IMR-90 (cell line): Measurements from ENCODE around the gene CEP170B. TPM values are rescaled to one million over a fixed set of nuclear protein-coding genes. Genes with fewer than 3 reads are reported as not detected.

Experiments used
- ATAC-seq: fragments of 200-7000 bp; cut with Tn5 transposase; 2 replicates; pipeline ENCODE4 v1.9.1; 2020; ENCODE audit warnings: low read depth, mild to moderate bottlenecking, moderate library complexity
- BruUV-seq: library from RNA; stranded (reverse); fragments of 400-500 nt; replicated peaks from 2 replicates; lab custom pipeline; 2021; lab: Mats Ljungman, UMichigan
- CTCF ChIA-PET: fragments of 300-600 bp; formaldehyde crosslinking; extraction: SDS; loops from one replicate; lab custom pipeline; 2021; ENCODE audit warnings: antibody characterized with exemption; lab: Yijun Ruan, JAX
- POLR2A ChIA-PET: fragments of 300-600 bp; sonication (Branson Sonifier 250); formaldehyde crosslinking; loops from one replicate; lab custom pipeline; 2022; ENCODE audit warnings: antibody characterized with exemption; ENCODE audit not compliant: unreplicated experiment; lab: Charles Lee
- DNase-seq: peaks from one replicate; pipeline ENCODE4 v3.0.0; 2013
- H2AFZ ChIP-seq: replicated peaks from 2 replicates; pipeline ENCODE3; 2013; ENCODE audit warnings: low read length, mild to moderate bottlenecking; ENCODE audit not compliant: poor library complexity
- H2AK5ac ChIP-seq: 2 replicates; pipeline ENCODE4 v1.6.1; 2013; ENCODE audit warnings: low read depth, low read length, inconsistent platforms
- H2AK9ac ChIP-seq: replicated peaks from 2 replicates; pipeline ENCODE3; 2013; ENCODE audit warnings: mild to moderate bottlenecking, low read depth, low read length, moderate library complexity; ENCODE audit not compliant: poor library complexity
- H2BK120ac ChIP-seq: 2 replicates; pipeline ENCODE4 v1.6.1; 2013; ENCODE audit warnings: low read depth, low read length, inconsistent platforms
- H2BK15ac ChIP-seq: 3 replicates; pipeline ENCODE4 v1.6.1; 2013; ENCODE audit warnings: low read depth, low read length, inconsistent platforms
- H2BK20ac ChIP-seq: 2 replicates; pipeline ENCODE4 v1.6.1; 2013; ENCODE audit warnings: low read depth, mild to moderate bottlenecking, inconsistent platforms, low read length, moderate library complexity
- H2BK5ac ChIP-seq: 2 replicates; pipeline ENCODE4 v1.6.1; 2013; ENCODE audit warnings: mild to moderate bottlenecking, low read depth, low read length, inconsistent platforms; ENCODE audit not compliant: poor library complexity, severe bottlenecking
- H3K14ac ChIP-seq: replicated peaks from 2 replicates; pipeline ENCODE4 v1.6.1; 2013; ENCODE audit warnings: low read depth, low read length, inconsistent platforms
- H3K18ac ChIP-seq: 2 replicates; pipeline ENCODE4 v1.6.1; 2013; ENCODE audit warnings: low read depth, low read length, control low read depth
- H3K23ac ChIP-seq: 2 replicates; pipeline ENCODE4 v1.6.1; 2013; ENCODE audit warnings: low read depth, low read length, inconsistent platforms
- H3K27ac ChIP-seq: 2 replicates; pipeline ENCODE4 v1.5.1; 2013; ENCODE audit warnings: mild to moderate bottlenecking, control low read depth, low read length; ENCODE audit not compliant: insufficient read depth
- H3K27me3 ChIP-seq: 2 replicates; pipeline ENCODE4 v1.6.1; 2013; ENCODE audit warnings: low read length; ENCODE audit not compliant: control insufficient read depth, insufficient read depth
- H3K36me3 ChIP-seq: 2 replicates; pipeline ENCODE4 v1.6.1; 2013; ENCODE audit warnings: low read length, mixed read lengths; ENCODE audit not compliant: control insufficient read depth, insufficient read depth
- H3K4ac ChIP-seq: 2 replicates; pipeline ENCODE4 v1.6.1; 2013; ENCODE audit warnings: low read depth, low read length, inconsistent platforms
- H3K4me1 ChIP-seq: 2 replicates; pipeline ENCODE4 v1.6.1; 2013; ENCODE audit warnings: low read length, mixed read lengths; ENCODE audit not compliant: control insufficient read depth, insufficient read depth
- H3K4me2 ChIP-seq: 2 replicates; pipeline ENCODE4 v1.6.1; 2013; ENCODE audit warnings: low read depth, mild to moderate bottlenecking, control low read depth, low read length, moderate library complexity
- H3K4me3 ChIP-seq: 2 replicates; pipeline ENCODE4 v1.5.1; 2013; ENCODE audit warnings: low read depth, mild to moderate bottlenecking, control low read depth, low read length, moderate library complexity; ENCODE audit not compliant: insufficient read depth
- H3K56ac ChIP-seq: 2 replicates; pipeline ENCODE4 v1.6.1; 2013; ENCODE audit warnings: low read length, inconsistent platforms; ENCODE audit not compliant: insufficient read depth; ENCODE audit errors: extremely low read depth
- H3K79me1 ChIP-seq, 2 experiments: 2 replicates each; pipeline ENCODE4 v1.6.1; 2013; ENCODE audit warnings: low read length in 2 of 2, inconsistent platforms in 1 of 2, low read depth in 1 of 2
- H3K9ac ChIP-seq: 2 replicates; pipeline ENCODE4 v1.6.1; 2013; ENCODE audit warnings: low read depth, low read length, control low read depth
- H3K9me1 ChIP-seq: 2 replicates; pipeline ENCODE4 v1.6.1; 2013; ENCODE audit warnings: low read length, inconsistent platforms; ENCODE audit not compliant: insufficient read depth
- H3K9me3 ChIP-seq: 2 replicates; pipeline ENCODE4 v1.6.1; 2013; ENCODE audit warnings: low read length; ENCODE audit not compliant: control insufficient read depth, insufficient read depth
- H4K20me1 ChIP-seq: 2 replicates; pipeline ENCODE4 v1.6.1; 2013; ENCODE audit warnings: low read length, inconsistent platforms; ENCODE audit not compliant: insufficient read depth
- H4K5ac ChIP-seq: 2 replicates; pipeline ENCODE4 v1.6.1; 2013; ENCODE audit warnings: mild to moderate bottlenecking, low read depth, low read length, control low read depth
- H4K8ac ChIP-seq, 2 experiments: 2 replicates each; pipeline ENCODE4 v1.6.1; 2013; ENCODE audit warnings: low read depth in 2 of 2, low read length in 2 of 2, control low read depth in 1 of 2, inconsistent platforms in 1 of 2
- H4K91ac ChIP-seq: 2 replicates; pipeline ENCODE4 v1.6.1; 2013; ENCODE audit warnings: low read depth, low read length, inconsistent platforms; ENCODE audit not compliant: insufficient read depth
- BHLHE40 ChIP-seq: fragments of 150-350 bp; IDR thresholded peaks from 2 replicates; pipeline ENCODE4 v1.6.1; 2016; ENCODE audit warnings: mild to moderate bottlenecking, low read depth, low read length
- ELK1 ChIP-seq: fragments of 150-350 bp; IDR thresholded peaks from 2 replicates; pipeline ENCODE4 v1.6.1; 2016; ENCODE audit warnings: low read depth, mild to moderate bottlenecking, low read length, moderate library complexity, borderline replicate concordance
- POLR2A ChIP-seq: IDR thresholded peaks from 2 replicates; pipeline ENCODE4 v1.6.1; 2012; ENCODE audit warnings: mild to moderate bottlenecking, low read depth, low read length
- RFX5 ChIP-seq: IDR thresholded peaks from 2 replicates; pipeline ENCODE4 v1.8.0; 2012; ENCODE audit warnings: low read depth, mild to moderate bottlenecking, low read length, moderate library complexity
- WGBS, 2 experiments: methylation state at CpG; one replicate each; pipeline versions ENCODE4 v1.1.5 to v1.1.7; 2013; ENCODE audit warnings: missing lambda C conversion rate in 2 of 2; ENCODE audit not compliant: insufficient read length in 1 of 2; ENCODE audit errors: extremely low coverage in 2 of 2; 5-methylcytosine and 5-hydroxymethylcytosine counted together
- dilution Hi-C: fragments of 300-500 bp; cut with HindIII; formaldehyde crosslinking; loops from one replicate; pipeline ENCODE4 v1.14.3; 2018; ENCODE audit warnings: low sequenced_read_pairs; ENCODE audit not compliant: unreplicated experiment
- in situ Hi-C: fragments of 300-500 bp; cut with MboI; formaldehyde crosslinking; loops from 3 replicates; pipeline ENCODE4 v1.14.3; 2019; ENCODE audit warnings: low sequenced_read_pairs, inconsistent platforms, mixed read lengths
- intact Hi-C: fragments of 100-400 bp; cut with micrococcal nuclease; formaldehyde crosslinking; loops from 2 replicates; pipeline ENCODE4 v1.10.0; 2022
- polyA plus RNA-seq, 3 experiments: library from polyadenylated mRNA; depleted of rRNA; stranded (reverse); fragments of >200 nt; gene quantifications; 2 replicates each; pipeline ENCODE4 v1.2.3, GENCODE V29; 2012; ENCODE audit warnings: low replicate concordance in 1 of 3
- total RNA-seq: library from RNA; depleted of rRNA; stranded (reverse); fragments of >200 nt; gene quantifications from 2 replicates; pipeline ENCODE4 v1.2.3, GENCODE V29; 2012

CEP170B gene
- total and polyA plus RNA-seq, 2 of the 4 experiments (the other 2 are of a cell fraction), result 3.6 to 13.1 TPM

- H2BK15ac ChIP-seq, result no peak overlapping the region
Observed at GRCh38 chr14:104891664-104892530, 26.8 kb downstream of the CEP170B start.

More at GRCh38 chr14:104891664-104892530, 26.8 kb downstream of the CEP170B start:
- Histone ChIP-seq H3K9ac (no peak overlapping the region), H3K4me2 (no peak overlapping the region), H2BK20ac (no peak overlapping the region), H3K9me1 (0 out of 2 replicates have a peak, but pooled peaks cover 2% of the 10 kb centered on the region), H4K5ac (no peak overlapping the region), H2AK9ac (no peak overlapping the region), H2AK5ac (no peak overlapping the region), H3K4me1 (no peaks in the 10 kb centered on the region), H3K9me3 (no peaks in the 10 kb centered on the region), H3K36me3 (peaks cover 29% of the 10 kb centered on the region), H3K27me3 (no peaks in the 10 kb centered on the region), H4K20me1 (no peaks in the 10 kb centered on the region; the same call in none of the 2 replicates), H4K91ac (no peak overlapping the region), H2BK120ac (no peak overlapping the region), H3K4ac (no peak overlapping the region), H3K79me1 (no peaks in the 10 kb centered on the region), H2BK5ac (no peak overlapping the region), H4K8ac (no peak overlapping the region), H3K27ac (no peak overlapping the region), H3K4me3 (no peak overlapping the region), H3K56ac (no peak overlapping the region), H3K18ac (no peak overlapping the region), H3K23ac (no peak overlapping the region), H3K14ac (no peak overlapping the region), H2AFZ (no peak overlapping the region)
- dilution Hi-C loops (no loop called here), intact Hi-C loops (no loop called here), in situ Hi-C loops (no loop called here)
- TF ChIP-seq RFX5 (no peak), ELK1 (no peak), BHLHE40 (no peak), POLR2A (no peak)
- POLR2A ChIA-PET, result no interaction called here
- ATAC-seq, result no peak
- no TSS peak for BruUV-seq
- CTCF ChIA-PET, result no interaction called here
- no peak for DNase-seq
- 90% methylated on average over 2 of the region's 13 CpGs; no CpG with 5 or more reads in 1 of the 2 experiments for WGBS, 2 experiments
